HG03565 (cell line): ENCODE data around the gene TREM1.

Source experiments
- ATAC-seq: cut with Tn5 transposase; IDR thresholded peaks from one replicate; pipeline ENCODE4 v1.9.1; 2021; ENCODE audit warnings: mild to moderate bottlenecking, moderate library complexity; ENCODE audit not compliant: unreplicated experiment

The TREM1 gene

GRCh38 chr6:41286544-41287346, at the start of gene TREM1:
TSS of gene TREM1 (minus strand) at chr6:41286682. CDS start at chr6:41286655, 27 bp downstream.
- ATAC-seq = no peak

DNA sequence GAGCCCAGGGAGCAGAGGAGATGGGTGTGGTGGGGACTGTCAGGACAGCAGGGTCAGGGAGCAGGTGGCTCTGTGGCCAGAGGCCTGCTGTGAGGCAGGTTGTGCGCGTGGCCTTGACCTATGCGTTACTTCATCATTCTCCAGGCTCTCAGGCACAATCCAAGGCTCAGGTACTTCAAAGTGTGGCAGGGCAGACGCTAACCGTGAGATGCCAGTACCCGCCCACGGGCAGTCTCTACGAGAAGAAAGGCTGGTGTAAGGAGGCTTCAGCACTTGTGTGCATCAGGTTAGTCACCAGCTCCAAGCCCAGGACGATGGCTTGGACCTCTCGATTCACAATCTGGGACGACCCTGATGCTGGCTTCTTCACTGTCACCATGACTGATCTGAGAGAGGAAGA, 49.5 kb upstream of the TREM1 start:
- no peak for ATAC-seq

DNA sequence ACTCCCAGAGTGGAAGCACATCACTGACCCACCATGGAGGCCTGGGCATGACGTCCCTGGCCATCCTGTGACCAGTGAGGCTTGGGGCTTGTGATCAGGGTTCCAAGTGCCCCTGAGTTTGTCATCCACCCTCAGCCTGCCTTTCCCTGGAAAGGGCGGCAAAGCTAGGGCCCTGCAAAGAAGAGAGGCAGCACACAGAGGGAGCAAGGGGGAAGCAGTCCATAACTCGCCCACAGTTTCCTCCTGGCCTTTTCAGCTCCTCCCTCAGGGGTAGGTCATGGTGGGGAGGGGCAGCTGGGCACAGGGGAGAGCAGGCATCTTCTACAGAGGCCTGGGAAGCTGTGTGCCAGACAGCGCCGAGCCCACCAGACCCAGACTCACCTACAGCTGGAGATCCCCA, 48.8 kb upstream of the TREM1 start, which contains the start of gene NCR2:
Gene NCR2, plus strand, starts transcription at position 313 of the 400 bp plus-strand sequence. CDS start 269 bp downstream, outside the sequence.
- ATAC-seq = no peak

- ATAC-seq = no peak
Observed at GRCh38 chr6:41334482-41335040, 48.1 kb upstream of the TREM1 start.

GRCh38 chr6:41332842-41333736, 46.6 kb upstream of the TREM1 start:
- ATAC-seq = no peak

- ATAC-seq = no peak
Observed at GRCh38 chr6:41332241-41332640, 45.8 kb upstream of the TREM1 start.

- ATAC-seq = no peak
Observed at GRCh38 chr6:41331401-41332150, 45.1 kb upstream of the TREM1 start.

DNA sequence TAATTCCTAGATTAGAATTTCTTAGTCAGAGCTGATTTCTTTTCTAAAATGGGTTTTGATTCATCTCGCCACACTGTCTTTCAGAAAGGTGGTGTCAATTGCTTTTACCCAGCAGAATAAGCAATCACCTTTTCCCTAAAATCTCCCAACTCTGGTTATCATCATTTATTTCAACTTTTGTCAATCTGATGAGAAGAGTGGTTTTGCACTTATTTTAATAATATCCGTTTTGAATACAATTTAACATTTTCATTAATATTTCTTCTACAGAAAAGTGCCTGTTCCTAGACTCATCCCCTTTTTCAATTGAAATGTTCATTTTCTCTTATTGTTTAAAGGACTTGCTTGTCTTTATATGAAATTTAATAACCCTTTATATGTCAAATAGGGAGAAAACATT, 40.7 kb upstream of the TREM1 start:
- ATAC-seq = no peak

- ATAC-seq = no peak
Observed at GRCh38 chr6:41326092-41326491, 39.6 kb upstream of the TREM1 start.

- no peak for ATAC-seq
Observed at GRCh38 chr6:41325446-41326066, 39.1 kb upstream of the TREM1 start.

DNA sequence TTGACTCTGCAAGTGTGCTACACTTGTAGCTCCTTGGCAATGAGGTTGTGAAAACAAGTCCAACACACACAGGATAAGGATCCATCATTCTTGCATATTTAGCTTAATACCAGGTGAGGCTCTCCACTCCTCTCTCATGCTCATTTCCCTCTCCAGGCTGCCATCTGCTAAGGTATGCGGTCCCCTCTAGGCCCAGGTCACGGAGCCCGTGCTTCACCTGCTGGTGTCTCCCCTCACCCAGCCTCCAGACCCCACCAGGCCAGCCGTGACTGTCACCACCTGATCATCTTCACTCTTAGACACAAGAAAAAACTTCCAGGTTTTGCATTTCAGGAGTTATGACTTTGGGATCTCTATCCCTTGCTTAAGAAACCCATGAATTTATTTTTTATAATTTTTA, 34.7 kb upstream of the TREM1 start:
- no peak for ATAC-seq

DNA sequence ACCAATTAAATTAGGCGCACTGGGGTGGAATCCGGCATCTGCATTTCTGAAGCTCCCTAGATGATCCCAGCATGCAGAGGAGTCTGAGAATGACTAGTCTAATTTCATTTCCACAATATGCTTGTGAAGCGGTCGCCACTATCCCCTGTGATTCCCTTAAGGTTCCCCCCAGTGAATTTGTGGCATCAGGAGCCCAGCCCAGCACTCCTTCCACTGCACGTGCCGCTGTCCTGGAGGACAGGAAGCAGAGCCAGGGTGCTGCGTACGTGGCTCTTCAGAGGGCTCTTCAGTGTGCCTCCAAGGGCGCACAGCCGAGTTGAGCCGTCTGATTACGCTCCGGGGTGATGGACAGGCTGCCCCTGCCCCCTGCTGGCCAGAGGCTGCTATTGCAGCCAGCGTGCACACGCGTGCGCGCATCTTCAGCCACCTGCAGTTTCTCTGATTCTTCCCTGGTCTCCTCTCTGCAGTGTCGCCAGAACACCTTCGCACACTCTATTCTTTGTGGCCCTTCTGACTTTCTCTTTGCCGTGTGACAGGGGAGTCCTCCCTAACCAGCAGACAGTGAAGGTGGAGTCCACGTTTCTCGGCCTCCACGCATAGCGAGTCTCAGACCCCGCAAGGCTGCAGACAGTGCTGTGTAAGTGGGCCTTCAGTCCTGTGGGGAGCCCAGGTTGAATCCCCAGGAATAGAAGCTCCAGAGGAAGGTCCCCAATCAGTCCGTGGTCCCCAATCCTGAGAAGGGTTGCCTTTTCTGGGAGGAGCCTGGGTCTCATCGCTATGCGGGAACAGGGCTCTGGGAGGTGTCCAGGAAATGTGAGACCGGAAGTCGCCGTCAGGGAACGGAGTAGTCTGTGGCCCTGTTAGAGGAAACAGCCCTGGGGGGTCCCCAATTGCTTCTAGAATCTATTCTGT, 32.4 kb upstream of the TREM1 start:
- ATAC-seq = peak; percentile 77

- no peak for ATAC-seq
Observed at GRCh38 chr6:41318261-41318653, 31.8 kb upstream of the TREM1 start.

DNA sequence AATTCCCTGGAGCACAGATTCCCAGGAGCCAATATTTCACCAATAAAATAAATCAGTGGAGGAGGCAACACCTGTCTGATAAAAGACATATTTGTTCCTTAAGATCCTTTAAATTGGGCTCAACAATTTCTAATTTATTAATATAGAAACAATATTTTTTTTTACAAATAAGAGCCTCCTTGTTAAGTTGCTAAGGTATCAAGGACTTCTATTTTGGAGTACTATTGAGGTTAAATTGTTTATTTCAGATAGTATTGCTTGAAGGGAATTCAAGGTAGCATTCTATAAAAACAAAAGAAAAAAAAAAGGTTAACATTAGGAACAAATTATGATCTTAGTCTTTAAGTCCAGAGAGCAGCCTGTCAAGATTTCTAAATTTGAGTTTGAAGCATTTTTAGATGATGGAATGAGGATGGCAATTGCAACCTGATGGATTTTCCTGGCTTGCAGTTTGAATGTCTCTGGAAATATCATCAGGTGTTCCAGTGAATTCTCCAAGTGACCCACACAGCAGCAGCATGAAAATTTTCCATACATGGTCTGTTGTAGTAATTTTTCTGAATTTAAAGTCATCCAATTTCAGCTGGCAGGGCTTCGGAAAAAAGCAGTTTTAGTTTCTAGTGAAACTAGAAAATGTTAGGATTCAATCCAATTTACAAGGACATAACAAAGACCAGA, 29.6 kb upstream of the TREM1 start:
- ATAC-seq = no peak

DNA sequence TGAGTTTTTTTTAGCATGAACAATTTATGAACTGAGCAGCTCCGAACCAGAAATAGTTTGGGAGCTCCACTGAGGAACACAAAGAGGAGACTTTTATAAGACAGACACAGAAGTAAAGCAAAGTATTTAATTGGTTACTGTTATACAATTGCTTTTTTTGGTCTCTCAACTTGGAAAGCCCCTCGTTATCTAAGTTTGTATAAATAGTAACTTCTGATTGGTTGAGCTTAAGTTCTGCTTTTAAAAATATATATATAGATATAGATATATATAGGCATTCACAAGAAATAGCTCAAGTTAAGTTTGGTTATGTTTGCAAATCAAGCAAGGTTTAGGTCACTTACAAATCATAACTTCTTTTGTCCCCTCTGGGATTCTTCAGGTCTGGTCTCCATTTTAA, 28.7 kb upstream of the TREM1 start:
- no peak for ATAC-seq

GRCh38 chr6:41306187-41306854, 19.8 kb upstream of the TREM1 start:
- no peak for ATAC-seq

DNA sequence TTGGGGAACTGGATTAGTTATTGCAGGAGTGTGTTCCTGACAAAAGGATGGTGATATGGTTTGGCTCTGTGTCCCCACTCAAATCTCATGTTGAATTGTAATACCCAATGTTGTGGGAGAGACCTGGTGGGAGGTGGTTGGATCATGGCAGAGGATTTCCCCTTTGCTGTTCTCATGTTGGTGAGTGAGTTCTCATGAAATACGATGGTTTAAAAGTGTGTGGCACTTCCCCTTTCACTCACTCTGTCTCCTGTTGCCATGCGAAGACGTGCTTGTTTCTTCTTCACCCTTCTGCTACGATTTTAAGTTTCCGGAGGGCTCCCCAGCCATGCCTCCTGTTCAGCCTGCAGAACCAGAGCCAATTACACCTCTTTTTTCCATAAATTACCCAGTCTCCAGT, 16.2 kb upstream of the TREM1 start:
- no peak for ATAC-seq

DNA sequence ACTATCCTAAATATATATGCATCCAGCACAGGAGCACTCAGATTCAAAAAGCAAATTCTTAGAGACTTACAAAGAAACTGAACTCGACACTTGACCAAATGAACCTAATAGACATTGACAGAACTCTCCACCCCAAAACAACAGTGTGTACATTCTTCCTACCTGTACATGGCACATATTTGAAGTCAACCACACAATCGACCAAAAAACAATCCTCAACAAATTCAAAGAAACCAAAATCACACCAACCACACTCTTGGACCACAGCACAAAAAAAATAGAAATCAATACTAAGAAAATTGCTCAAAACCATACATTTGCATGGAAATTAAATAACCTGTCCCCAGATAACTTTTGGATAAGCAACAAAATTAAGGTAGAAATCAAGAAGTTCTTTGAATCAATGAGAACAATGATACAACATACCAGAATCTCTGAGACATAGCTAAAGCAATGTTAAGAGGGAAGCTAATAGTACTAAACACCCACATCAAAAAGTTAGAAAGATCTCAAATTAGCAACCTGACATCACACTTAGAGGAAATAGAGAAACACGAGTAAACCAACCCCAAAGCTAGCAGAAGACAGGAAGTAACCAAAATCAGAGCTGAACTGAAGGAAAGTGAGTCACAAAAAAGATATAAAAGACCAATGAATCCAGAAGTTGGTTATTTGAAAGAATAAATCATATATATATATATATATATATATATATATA, 12.5 kb upstream of the TREM1 start:
- no peak for ATAC-seq
